GM21423 (cell line): ENCODE data around the gene TMIGD1.
A peak's percentile ranks its signal among the peaks of the same experiment; 100 is the strongest.

Experiments used
- ATAC-seq: cut with Tn5 transposase; IDR thresholded peaks from one replicate; pipeline ENCODE4 v1.9.1; 2021; ENCODE audit warnings: mild to moderate bottlenecking, moderate library complexity; ENCODE audit not compliant: unreplicated experiment

Gene TMIGD1

GRCh38 chr17:30292286-30292858 is 41.5 kb downstream of the TMIGD1 start:
- peak; percentile 14 for ATAC-seq

GRCh38 chr17:30291543-30292285 is 42.1 kb downstream of the TMIGD1 start, which contains the start of gene BLMH:
TSS of gene BLMH (minus strand) at chr17:30291944. CDS start at chr17:30291819, 125 bp downstream.
- peak; percentile 79 for ATAC-seq

GRCh38 chr17:30290696-30291542 is 42.9 kb downstream of the TMIGD1 start:
- ATAC-seq, result peak; percentile 43

GRCh38 chr17:30290077-30290476 is 43.8 kb downstream of the TMIGD1 start:
- no peak for ATAC-seq

GRCh38 chr17:30279156-30279555 is 54.7 kb downstream of the TMIGD1 start:
- no peak for ATAC-seq

- ATAC-seq, result no peak
Observed at GRCh38 chr17:30278032-30278431, 55.8 kb downstream of the TMIGD1 start.

GRCh38 chr17:30275911-30276310 is 57.9 kb downstream of the TMIGD1 start:
- no peak for ATAC-seq

- ATAC-seq, result no peak
Observed at GRCh38 chr17:30274887-30275286, 59.0 kb downstream of the TMIGD1 start.

GRCh38 chr17:30273373-30273772 is 60.5 kb downstream of the TMIGD1 start:
- no peak for ATAC-seq

GRCh38 chr17:30271102-30271501 is 62.8 kb downstream of the TMIGD1 start:
- ATAC-seq, result no peak

- ATAC-seq, result no peak
Observed at GRCh38 chr17:30267625-30268024, 66.2 kb downstream of the TMIGD1 start.
